B cell (primary cell): Measurements from ENCODE around the gene ASPHD2. TPM values are rescaled to one million over a fixed set of nuclear protein-coding genes. Genes with fewer than 3 reads are reported as not detected.

Source experiments
- ATAC-seq: fragments of 200-7000 bp; cut with Tn5 transposase; one replicate; pipeline ENCODE4 v1.10.0; 2021; ENCODE audit warnings: low read depth, mild to moderate bottlenecking, moderate number of reproducible peaks, moderate library complexity
- CTCF ChIA-PET: fragments of 350-600 bp; sonication (Branson Sonifier 250); formaldehyde crosslinking; loops from one replicate; lab custom pipeline; 2021; ENCODE audit warnings: antibody characterized with exemption, inconsistent platforms; lab: Charles Lee
- POLR2A ChIA-PET: fragments of 350-600 bp; sonication (Branson Sonifier 250); formaldehyde crosslinking; loops from one replicate; lab custom pipeline; 2021; ENCODE audit warnings: antibody characterized with exemption; lab: Charles Lee
- DNase-seq: peaks from one replicate; pipeline ENCODE4 v3.0.0; 2013
- H2AFZ ChIP-seq: 2 replicates; pipeline ENCODE4 v1.6.1; 2012; ENCODE audit warnings: mild to moderate bottlenecking, low read depth, low read length; ENCODE audit not compliant: insufficient read depth, poor library complexity, severe bottlenecking
- H3K27ac ChIP-seq, 2 donors: 1 replicate in 1 of 2; 2 replicates in 1 of 2; pipeline ENCODE4 v1.5.1; 2012 to 2013; ENCODE audit warnings: low read length in 2 of 2, mild to moderate bottlenecking in 2 of 2, moderate library complexity in 1 of 2
- H3K27me3 ChIP-seq, 4 experiments: fragments of 200-600 bp in 1 of 4; sonication (generic) in 1 of 4; replicated peaks in 1 of 4; 1 replicate in 2 of 4; 2 replicates in 2 of 4; pipeline versions ENCODE4 v1.6.1 to v1.7.0; 2013 to 2016; ENCODE audit warnings: low read length in 3 of 4, mild to moderate bottlenecking in 2 of 4, mixed read lengths in 1 of 4, moderate library complexity in 1 of 4; ENCODE audit not compliant: insufficient read depth in 4 of 4, control insufficient read depth in 3 of 4; ENCODE audit errors: control extremely low read depth in 1 of 4
- H3K36me3 ChIP-seq, 2 experiments: replicated peaks in 1 of 2; 1 replicate in 1 of 2; 2 replicates in 1 of 2; pipeline versions ENCODE4 v1.6.1 to v1.7.1; 2013; ENCODE audit warnings: low read length in 1 of 2; ENCODE audit not compliant: insufficient read depth in 2 of 2, control insufficient read depth in 1 of 2; ENCODE audit errors: control extremely low read depth in 1 of 2, extremely low read depth in 1 of 2
- H3K4me1 ChIP-seq, 2 donors: fragments of 200-600 bp in 1 of 2; sonication (generic) in 1 of 2; 1 replicate in 1 of 2; 2 replicates in 1 of 2; pipeline versions ENCODE4 v1.5.1 to v1.6.1; 2013 to 2017; ENCODE audit warnings: low read length in 2 of 2; ENCODE audit not compliant: control insufficient read depth in 2 of 2, insufficient read depth in 2 of 2
- H3K4me2 ChIP-seq: replicated peaks from 2 replicates; pipeline ENCODE3; 2012; ENCODE audit warnings: mild to moderate bottlenecking, low read depth, low read length; ENCODE audit not compliant: poor library complexity, severe bottlenecking
- H3K4me3 ChIP-seq, 5 experiments: fragments of 200-600 bp in 1 of 5; sonication (generic) in 1 of 5; 1 replicate in 3 of 5; 2 replicates in 2 of 5; pipeline versions ENCODE4 v1.5.1 to v1.7.0; 2011 to 2016; ENCODE audit warnings: low read length in 4 of 5, mild to moderate bottlenecking in 4 of 5, low read depth in 2 of 5, control low read depth in 1 of 5, moderate library complexity in 1 of 5; ENCODE audit not compliant: insufficient read depth in 1 of 5; ENCODE audit errors: control extremely low read depth in 1 of 5, extremely low read depth in 1 of 5
- H3K79me2 ChIP-seq: fragments of 200-600 bp; sonication (generic); one replicate; pipeline ENCODE4 v1.6.0; 2016; ENCODE audit warnings: low read length; ENCODE audit not compliant: control insufficient read depth, insufficient read depth
- H3K9ac ChIP-seq: fragments of 200-600 bp; sonication (generic); 2 replicates; pipeline ENCODE4 v1.6.1; 2017; ENCODE audit warnings: mild to moderate bottlenecking, low read length, moderate library complexity
- H3K9me3 ChIP-seq, 3 donors: one replicate each; pipeline versions ENCODE4 v1.6.1 to v1.7.1; 2013; ENCODE audit warnings: low read length in 2 of 3; ENCODE audit not compliant: control insufficient read depth in 2 of 3, insufficient read depth in 1 of 3; ENCODE audit errors: control extremely low read depth in 1 of 3
- H4K20me1 ChIP-seq: 2 replicates; pipeline ENCODE4 v1.6.0; 2012; ENCODE audit warnings: mild to moderate bottlenecking, low read length; ENCODE audit not compliant: insufficient read depth, control insufficient read depth, poor library complexity, severe bottlenecking
- H3K27ac Mint-ChIP-seq: one replicate; pipeline ENCODE4 v1.8.0; 2021; ENCODE audit warnings: mixed read lengths
- H3K27me3 Mint-ChIP-seq: one replicate; pipeline ENCODE4 v1.8.0; 2021; ENCODE audit warnings: mixed read lengths
- H3K4me1 Mint-ChIP-seq: one replicate; pipeline ENCODE4 v1.8.0; 2021; ENCODE audit warnings: mixed read lengths
- H3K4me3 Mint-ChIP-seq: one replicate; pipeline ENCODE4 v1.8.0; 2021; ENCODE audit warnings: mixed read lengths
- H3K9me3 Mint-ChIP-seq: one replicate; pipeline ENCODE4 v1.8.0; 2022; ENCODE audit warnings: mixed read lengths; ENCODE audit not compliant: insufficient read depth
- EZH2 ChIP-seq: IDR thresholded peaks from 2 replicates; pipeline ENCODE4 v1.6.1; 2012; ENCODE audit warnings: borderline replicate concordance, low read depth, mild to moderate bottlenecking, moderate library complexity, low read length; ENCODE audit not compliant: insufficient read depth, poor library complexity, severe bottlenecking
- WGBS: methylation state at CpG from one replicate; pipeline ENCODE4 v1.1.5; 2013; ENCODE audit warnings: missing lambda C conversion rate; ENCODE audit not compliant: insufficient coverage; 5-methylcytosine and 5-hydroxymethylcytosine counted together
- intact Hi-C: fragments of 100-400 bp; cut with micrococcal nuclease; formaldehyde crosslinking; loops from one replicate; pipeline ENCODE4 v1.10.0; 2022
- polyA plus RNA-seq: library from polyadenylated mRNA; depleted of rRNA; stranded (reverse); fragments of >200 nt; gene quantifications from 2 replicates; pipeline ENCODE4 v1.2.3, GENCODE V29; 2012
- total RNA-seq, 2 donors: library from RNA; stranded (reverse); fragments of 120-200 nt in 1 of 2; gene quantifications; 1 replicate in 1 of 2; 2 replicates in 1 of 2; pipeline versions ENCODE4 v1.2.3 to v1.2.4, GENCODE V29; 2013 to 2022
- TF ChIP-seq, protein P1 (sequence below): fragments of 200-600 bp; IDR thresholded peaks from one replicate; pipeline ENCODE4 v1.8.0; 2022; ENCODE audit warnings: antibody characterized with exemption, mild to moderate bottlenecking

Gene ASPHD2
- total and polyA plus RNA-seq, 2 donors (not counting 1 experiment from before 2014, with no cell fraction given), result 5.7 to 7.3 TPM

DNA sequence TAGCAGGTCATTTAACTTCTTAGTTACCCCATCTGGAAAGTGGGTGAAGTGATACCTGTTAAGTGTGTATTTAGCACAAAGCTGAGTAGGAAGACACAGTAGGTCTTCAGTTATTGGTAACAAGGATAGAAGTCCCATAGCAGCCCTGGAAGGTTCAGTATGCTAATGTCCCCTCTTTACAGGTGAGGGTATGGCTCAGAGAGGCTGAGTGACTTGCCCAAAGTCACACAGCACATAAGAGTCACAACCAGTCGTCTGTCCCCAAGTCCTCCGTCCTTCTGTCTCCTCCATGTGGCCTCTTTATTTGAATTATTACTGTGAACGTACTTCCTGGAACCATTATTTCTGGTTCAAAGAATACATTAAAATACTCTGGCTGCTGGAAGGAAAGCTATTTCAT, 10.5 kb downstream of the ASPHD2 start:
- peaks cover 8 to 49% of the 10 kb centered on the region in 2 experiments for H3K36me3 ChIP-seq
- no peak overlapping the region for H3K9ac ChIP-seq
- WGBS, result no CpG with 5 or more reads among the region's 3 CpGs
- peaks cover 22% of the 10 kb centered on the region for H4K20me1 ChIP-seq
- H3K27me3 ChIP-seq, result no peaks in the 10 kb centered on the region
- DNase-seq, result no peak
- no peak overlapping the region for H2AFZ ChIP-seq
- POLR2A ChIA-PET, result no interaction called here
- no peaks in the 10 kb centered on the region for H3K9me3 ChIP-seq
- no peak overlapping the region for H3K4me3 ChIP-seq
- Mint-ChIP-seq H3K9me3 (no peaks in the 10 kb centered on the region), H3K4me3 (no peak overlapping the region), H3K4me1 (peaks cover 26% of the 10 kb centered on the region), H3K27me3 (no peaks in the 10 kb centered on the region), H3K27ac (no peak overlapping the region)
- no peak overlapping the region for H3K27ac ChIP-seq
- peaks cover 62% of the 10 kb centered on the region for H3K79me2 ChIP-seq
- TF ChIP-seq, protein P1, sequence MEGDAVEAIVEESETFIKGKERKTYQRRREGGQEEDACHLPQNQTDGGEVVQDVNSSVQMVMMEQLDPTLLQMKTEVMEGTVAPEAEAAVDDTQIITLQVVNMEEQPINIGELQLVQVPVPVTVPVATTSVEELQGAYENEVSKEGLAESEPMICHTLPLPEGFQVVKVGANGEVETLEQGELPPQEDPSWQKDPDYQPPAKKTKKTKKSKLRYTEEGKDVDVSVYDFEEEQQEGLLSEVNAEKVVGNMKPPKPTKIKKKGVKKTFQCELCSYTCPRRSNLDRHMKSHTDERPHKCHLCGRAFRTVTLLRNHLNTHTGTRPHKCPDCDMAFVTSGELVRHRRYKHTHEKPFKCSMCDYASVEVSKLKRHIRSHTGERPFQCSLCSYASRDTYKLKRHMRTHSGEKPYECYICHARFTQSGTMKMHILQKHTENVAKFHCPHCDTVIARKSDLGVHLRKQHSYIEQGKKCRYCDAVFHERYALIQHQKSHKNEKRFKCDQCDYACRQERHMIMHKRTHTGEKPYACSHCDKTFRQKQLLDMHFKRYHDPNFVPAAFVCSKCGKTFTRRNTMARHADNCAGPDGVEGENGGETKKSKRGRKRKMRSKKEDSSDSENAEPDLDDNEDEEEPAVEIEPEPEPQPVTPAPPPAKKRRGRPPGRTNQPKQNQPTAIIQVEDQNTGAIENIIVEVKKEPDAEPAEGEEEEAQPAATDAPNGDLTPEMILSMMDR, result no peak
- no peak for TF ChIP-seq EZH2
- intact Hi-C loops, result no loop called here
- peaks cover 0 to 3% of the 10 kb centered on the region in 2 donors for H3K4me1 ChIP-seq
- CTCF ChIA-PET, result no interaction called here
- H3K4me2 ChIP-seq, result no peak overlapping the region
- no peak for ATAC-seq

DNA sequence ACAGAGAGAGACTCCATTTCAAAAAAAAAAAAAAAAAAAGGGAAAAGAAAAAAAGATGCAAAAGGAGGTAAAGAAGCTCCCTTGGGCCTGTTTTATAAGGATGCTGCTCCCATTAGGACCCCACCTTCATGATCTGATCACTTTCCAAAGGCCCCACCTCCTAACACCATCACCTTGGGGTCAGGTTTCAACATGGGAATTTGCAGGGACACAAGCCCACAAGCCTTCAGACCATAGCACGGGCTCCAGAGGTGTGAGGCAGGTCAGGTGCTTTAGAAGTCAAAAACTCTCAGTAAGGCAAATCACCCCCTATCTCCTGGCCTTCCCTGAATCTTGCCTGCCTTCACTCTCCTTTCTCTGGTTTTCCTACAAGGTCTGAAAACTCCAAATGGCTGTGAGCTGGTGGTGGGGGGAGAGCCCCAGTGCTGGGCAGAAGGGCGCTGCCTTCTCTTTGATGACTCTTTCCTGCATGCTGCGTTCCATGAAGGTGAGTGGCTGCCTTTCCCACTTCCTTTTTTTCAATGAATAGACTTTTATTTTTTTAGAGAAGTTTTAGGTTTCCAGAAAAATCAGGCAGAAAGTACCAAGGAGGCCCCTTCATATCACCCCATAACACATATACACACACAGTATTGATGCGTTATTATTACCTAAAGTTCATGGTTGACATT, 13.2 kb downstream of the ASPHD2 start:
- Histone ChIP-seq H3K79me2 (peaks cover 35% of the 10 kb centered on the region), H3K36me3 (peaks cover 2 to 29% of the 10 kb centered on the region in 2 experiments), H3K4me2 (no peak overlapping the region), H3K27ac (no peak overlapping the region), H3K9ac (no peak overlapping the region), H4K20me1 (peaks cover 11% of the 10 kb centered on the region), H3K4me3 (no peak overlapping the region), H3K4me1 (no peaks in the 10 kb centered on the region), H2AFZ (no peak overlapping the region), H3K9me3 (no peaks in the 10 kb centered on the region), H3K27me3 (no peaks in the 10 kb centered on the region)
- H3K4me1 Mint-ChIP-seq, result peaks cover 10% of the 10 kb centered on the region
- ATAC-seq, result no peak
- DNase-seq, result no peak
- TF ChIP-seq, protein P1, result no peak
- no peak for TF ChIP-seq EZH2
- no peaks in the 10 kb centered on the region for H3K27me3 Mint-ChIP-seq
- intact Hi-C loops, result no loop called here
- CTCF ChIA-PET, result interaction anchor here (0.9 to 1.0 kb wide), 2 partner anchors 18 to 47 kb away, joined by 3 read pairs; no protein-coding TSS in a partner anchor
- POLR2A ChIA-PET, result interaction anchor here (0.6 kb wide), 1 partner anchor 369 kb away, joined by 6 read pairs; no protein-coding TSS in a partner anchor
- peak overlapping the region; percentile 41 for H3K27ac Mint-ChIP-seq
- no peaks in the 10 kb centered on the region for H3K9me3 Mint-ChIP-seq
- 100% methylated on average over 1 of the region's 4 CpGs for WGBS
- H3K4me3 Mint-ChIP-seq, result no peak overlapping the region
